CD4-positive, CD25-positive, alpha-beta regulatory T cell (primary cell): ENCODE data around the gene ZFR. TPM values are rescaled to one million over a fixed set of nuclear protein-coding genes. Genes with fewer than 3 reads are reported as not detected.

Experiments used
- ATAC-seq, 2 donors: fragments of 150-1000 bp; cut with Tn5 transposase; one replicate each; pipeline ENCODE4 v1.10.0; 2021; ENCODE audit warnings: low read depth in 2 of 2, moderate number of reproducible peaks in 2 of 2, moderate library complexity in 1 of 2
- DNase-seq, 3 donors: peaks; one replicate each; pipeline versions ENCODE4 v3.0.0 to v3.0.0-alpha.2; 2012 to 2022; ENCODE audit warnings: mixed read lengths in 1 of 3
- H3K27ac ChIP-seq: one replicate; pipeline ENCODE4 v1.7.0; 2013; ENCODE audit warnings: mild to moderate bottlenecking, low read length; ENCODE audit not compliant: insufficient read depth, poor library complexity, severe bottlenecking
- H3K27me3 ChIP-seq: one replicate; pipeline ENCODE4 v1.7.0; 2013; ENCODE audit warnings: low read length; ENCODE audit not compliant: control insufficient read depth, insufficient read depth
- H3K36me3 ChIP-seq: one replicate; pipeline ENCODE4 v1.7.0; 2013; ENCODE audit warnings: mild to moderate bottlenecking, low read length, moderate library complexity; ENCODE audit not compliant: control insufficient read depth, insufficient read depth
- H3K4me1 ChIP-seq: 2 replicates; pipeline ENCODE4 v1.7.0; 2013; ENCODE audit warnings: mild to moderate bottlenecking, low read length; ENCODE audit not compliant: insufficient read depth, control insufficient read depth, poor library complexity, severe bottlenecking
- H3K4me3 ChIP-seq: one replicate; pipeline ENCODE4 v1.7.0; 2013; ENCODE audit warnings: low read depth, mild to moderate bottlenecking, low read length, moderate library complexity
- H3K9me3 ChIP-seq, 2 experiments: 1 replicate in 1 of 2; 2 replicates in 1 of 2; pipeline ENCODE4 v1.7.0; 2013; ENCODE audit warnings: low read length in 2 of 2, mild to moderate bottlenecking in 1 of 2, moderate library complexity in 1 of 2; ENCODE audit not compliant: control insufficient read depth in 2 of 2
- H3K27ac Mint-ChIP-seq, 3 donors: one replicate each; pipeline ENCODE4 v1.8.0; 2020 to 2022; ENCODE audit warnings: mild to moderate bottlenecking in 3 of 3, mixed read lengths in 3 of 3, moderate library complexity in 2 of 3
- H3K27me3 Mint-ChIP-seq: one replicate; pipeline ENCODE4 v1.8.0; 2022; ENCODE audit warnings: mild to moderate bottlenecking, mixed read lengths
- H3K36me3 Mint-ChIP-seq: one replicate; pipeline ENCODE4 v1.8.0; 2020; ENCODE audit warnings: mixed read lengths
- H3K4me1 Mint-ChIP-seq, 4 donors: one replicate each; pipeline ENCODE4 v1.8.0; 2020 to 2022; ENCODE audit warnings: mixed read lengths in 4 of 4, mild to moderate bottlenecking in 1 of 4
- H3K4me3 Mint-ChIP-seq, 4 donors: one replicate each; pipeline ENCODE4 v1.8.0; 2020 to 2022; ENCODE audit warnings: mild to moderate bottlenecking in 4 of 4, mixed read lengths in 4 of 4, moderate library complexity in 3 of 4
- H3K9me3 Mint-ChIP-seq, 7 donors: one replicate each; pipeline ENCODE4 v1.8.0; 2020 to 2022; ENCODE audit warnings: mixed read lengths in 7 of 7, mild to moderate bottlenecking in 3 of 7, moderate library complexity in 2 of 7
- polyA plus RNA-seq, 4 donors: library from polyadenylated mRNA; unstranded; fragments of 300-500 nt; fragmentation: Illumina TruSeq; gene quantifications; one replicate each; pipeline ENCODE4 v1.2.3, GENCODE V29; 2021
- total RNA-seq: library from RNA; stranded (reverse); gene quantifications from one replicate; pipeline ENCODE4 v1.2.3, GENCODE V29; 2022

ZFR gene
- total and polyA plus RNA-seq, 5 donors from 2014 or later: 63.6 to 84.8 (median 74.2) TPM

GRCh38 chr5:32422697-32423096, 21.8 kb downstream of the ZFR start:
- H3K9me3 Mint-ChIP-seq: peaks cover 0 to 7% (median 2%) of the 10 kb centered on the region in 7 donors
- Histone ChIP-seq H3K4me3 (no peak overlapping the region), H3K9me3 (peaks cover 4 to 11% of the 10 kb centered on the region in 2 experiments), H3K27me3 (no peaks in the 10 kb centered on the region), H3K27ac (no peak overlapping the region), H3K36me3 (peaks cover 32% of the 10 kb centered on the region), H3K4me1 (peaks cover 12% of the 10 kb centered on the region)
- H3K27me3 Mint-ChIP-seq: no peaks in the 10 kb centered on the region
- peaks cover 30 to 59% (median 52%) of the 10 kb centered on the region in 4 donors for H3K4me1 Mint-ChIP-seq
- H3K27ac Mint-ChIP-seq: peak overlapping the region in 2 of 3 donors; percentile 47 to 51
- no peak for DNase-seq
- ATAC-seq: no peak
- peaks cover 24% of the 10 kb centered on the region for H3K36me3 Mint-ChIP-seq
- no peak overlapping the region for H3K4me3 Mint-ChIP-seq

GRCh38 chr5:32421075-32421474, 23.5 kb downstream of the ZFR start:
- peaks cover 29% of the 10 kb centered on the region for H3K36me3 ChIP-seq
- no peaks in the 10 kb centered on the region for H3K9me3 ChIP-seq
- peaks cover 20% of the 10 kb centered on the region for H3K36me3 Mint-ChIP-seq
- H3K27ac ChIP-seq: no peak overlapping the region
- ATAC-seq: no peak
- no peaks in the 10 kb centered on the region for H3K27me3 ChIP-seq
- H3K9me3 Mint-ChIP-seq: peaks cover 0 to 2% (median 0%) of the 10 kb centered on the region in 7 donors
- H3K4me1 ChIP-seq: peaks cover 12% of the 10 kb centered on the region
- DNase-seq: no peak
- H3K4me3 ChIP-seq: peak overlapping the region; percentile 14
- H3K4me3 Mint-ChIP-seq: no peak overlapping the region
- no peak overlapping the region for H3K27ac Mint-ChIP-seq
- no peaks in the 10 kb centered on the region for H3K27me3 Mint-ChIP-seq
- peaks cover 30 to 61% (median 49%) of the 10 kb centered on the region in 4 donors for H3K4me1 Mint-ChIP-seq

- H3K9me3 Mint-ChIP-seq: peaks cover 0 to 2% (median 0%) of the 10 kb centered on the region in 7 donors
- peak overlapping the region in 2 of 3 donors; percentile 44 to 55 for H3K27ac Mint-ChIP-seq
- no peak for DNase-seq
- Histone ChIP-seq H3K36me3 (peaks cover 29% of the 10 kb centered on the region), H3K4me3 (no peak overlapping the region), H3K4me1 (peaks cover 12% of the 10 kb centered on the region), H3K9me3 (no peaks in the 10 kb centered on the region), H3K27ac (no peak overlapping the region), H3K27me3 (no peaks in the 10 kb centered on the region)
- ATAC-seq: no peak
- H3K27me3 Mint-ChIP-seq: no peaks in the 10 kb centered on the region
- no peak overlapping the region for H3K4me3 Mint-ChIP-seq
- peaks cover 18% of the 10 kb centered on the region for H3K36me3 Mint-ChIP-seq
- H3K4me1 Mint-ChIP-seq: peaks cover 32 to 64% (median 50%) of the 10 kb centered on the region in 4 donors
Observed at GRCh38 chr5:32420506-32420905, 24.0 kb downstream of the ZFR start.

DNA sequence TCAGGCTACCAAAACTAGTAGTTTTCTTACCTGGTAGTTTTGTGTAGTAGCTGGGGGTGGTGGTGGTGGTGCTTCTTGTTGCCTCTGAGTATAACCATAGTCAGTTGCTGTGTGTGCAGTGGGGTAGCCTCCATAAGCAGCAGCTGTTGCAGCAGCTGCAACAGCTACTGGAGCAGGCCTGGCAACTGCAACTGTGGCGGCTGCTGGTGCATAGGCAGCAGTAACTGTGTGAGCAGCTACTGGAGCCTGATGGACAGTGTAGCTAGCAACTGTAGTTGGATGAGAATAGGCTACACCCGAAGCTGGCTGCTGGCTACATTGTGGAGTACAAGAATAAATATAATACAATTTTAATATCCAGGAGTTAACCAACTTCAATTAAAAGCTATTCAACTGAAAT, 24.7 kb downstream of the ZFR start:
- peaks cover 22% of the 10 kb centered on the region for H3K36me3 Mint-ChIP-seq
- no peaks in the 10 kb centered on the region for H3K9me3 ChIP-seq
- no peak overlapping the region for H3K27ac ChIP-seq
- H3K9me3 Mint-ChIP-seq: peaks cover 0 to 1% (median 0%) of the 10 kb centered on the region in 7 donors
- H3K4me1 ChIP-seq: peaks cover 12% of the 10 kb centered on the region
- H3K4me3 Mint-ChIP-seq: no peak overlapping the region
- DNase-seq (no peak), ATAC-seq (no peak)
- H3K27ac Mint-ChIP-seq: no peak overlapping the region
- H3K4me3 ChIP-seq: no peak overlapping the region
- peaks cover 31 to 62% (median 48%) of the 10 kb centered on the region in 4 donors for H3K4me1 Mint-ChIP-seq
- H3K27me3 ChIP-seq: no peaks in the 10 kb centered on the region
- no peaks in the 10 kb centered on the region for H3K27me3 Mint-ChIP-seq
- H3K36me3 ChIP-seq: peaks cover 35% of the 10 kb centered on the region

GRCh38 chr5:32413466-32414263, 30.9 kb downstream of the ZFR start:
- Mint-ChIP-seq H3K4me3 (no peak overlapping the region), H3K27me3 (no peaks in the 10 kb centered on the region), H3K27ac (peak overlapping the region in 1 of 3 donors; percentile 1), H3K9me3 (peaks cover 0 to 1% (median 0%) of the 10 kb centered on the region in 7 donors), H3K4me1 (peaks cover 2 to 43% (median 22%) of the 10 kb centered on the region in 4 donors), H3K36me3 (peaks cover 34% of the 10 kb centered on the region)
- no peak overlapping the region for H3K27ac ChIP-seq
- H3K4me1 ChIP-seq: no peaks in the 10 kb centered on the region
- DNase-seq (no peak), ATAC-seq (no peak)
- no peaks in the 10 kb centered on the region for H3K27me3 ChIP-seq
- no peaks in the 10 kb centered on the region for H3K9me3 ChIP-seq
- H3K4me3 ChIP-seq: no peak overlapping the region
- peaks cover 70% of the 10 kb centered on the region for H3K36me3 ChIP-seq

DNA sequence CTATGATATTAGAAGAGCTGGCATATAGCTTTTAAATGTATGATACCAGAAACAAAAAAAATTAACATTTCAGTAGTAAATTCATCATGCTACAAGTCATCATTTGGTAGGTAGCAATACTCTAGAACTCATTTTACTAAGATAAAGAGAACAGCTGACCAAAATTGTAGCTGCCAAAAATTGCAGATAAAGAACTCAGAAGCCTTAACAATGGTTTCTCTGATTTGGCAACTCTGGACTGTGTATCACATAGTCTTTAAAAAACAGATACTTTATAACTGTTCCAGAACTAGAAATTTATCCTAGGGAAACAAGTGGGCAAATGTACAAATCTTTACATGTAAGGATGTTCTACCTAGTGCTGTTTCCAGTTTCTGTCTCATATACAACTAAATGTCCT, 33.9 kb downstream of the ZFR start:
- Histone ChIP-seq H3K4me1 (no peaks in the 10 kb centered on the region), H3K36me3 (peaks cover 77% of the 10 kb centered on the region), H3K27me3 (no peaks in the 10 kb centered on the region), H3K9me3 (no peaks in the 10 kb centered on the region), H3K4me3 (no peak overlapping the region), H3K27ac (no peak overlapping the region)
- H3K36me3 Mint-ChIP-seq: peaks cover 33% of the 10 kb centered on the region
- H3K27me3 Mint-ChIP-seq: no peaks in the 10 kb centered on the region
- H3K9me3 Mint-ChIP-seq: peaks cover 0 to 1% (median 0%) of the 10 kb centered on the region in 7 donors
- H3K27ac Mint-ChIP-seq: peak overlapping the region in 1 of 3 donors; percentile 56
- ATAC-seq: no peak
- H3K4me3 Mint-ChIP-seq: no peak overlapping the region
- no peak for DNase-seq
- H3K4me1 Mint-ChIP-seq: peaks cover 3 to 30% (median 16%) of the 10 kb centered on the region in 4 donors

DNA sequence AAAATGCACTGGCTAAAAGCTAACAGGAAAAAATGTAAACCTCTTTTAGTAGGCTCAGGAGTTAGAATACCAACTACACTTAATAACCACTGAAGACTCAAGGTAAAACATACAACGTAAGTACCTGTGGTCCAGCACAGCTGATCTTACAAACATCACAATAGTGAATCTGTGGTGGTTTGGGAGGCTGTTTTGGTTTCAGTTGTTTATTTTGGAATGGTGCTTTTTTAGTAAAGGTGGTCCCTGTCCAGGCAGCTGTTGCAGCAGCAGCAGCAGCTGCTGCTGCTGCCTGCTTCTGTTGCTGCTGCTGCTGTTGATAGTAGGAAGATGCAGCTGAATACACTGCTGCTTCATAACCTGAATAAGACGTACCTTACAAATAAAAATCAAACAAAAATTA, 37.9 kb downstream of the ZFR start:
- H3K9me3 Mint-ChIP-seq: peaks cover 0 to 1% (median 0%) of the 10 kb centered on the region in 7 donors
- H3K36me3 Mint-ChIP-seq: peaks cover 46% of the 10 kb centered on the region
- DNase-seq: no peak
- H3K27ac Mint-ChIP-seq: no peak overlapping the region
- no peaks in the 10 kb centered on the region for H3K27me3 Mint-ChIP-seq
- peaks cover 0 to 9% (median 7%) of the 10 kb centered on the region in 4 donors for H3K4me1 Mint-ChIP-seq
- H3K27ac ChIP-seq: no peak overlapping the region
- H3K4me3 Mint-ChIP-seq: no peak overlapping the region
- H3K36me3 ChIP-seq: peaks cover 85% of the 10 kb centered on the region
- no peaks in the 10 kb centered on the region for H3K9me3 ChIP-seq
- H3K4me1 ChIP-seq: no peaks in the 10 kb centered on the region
- no peak for ATAC-seq
- H3K4me3 ChIP-seq: no peak overlapping the region
- H3K27me3 ChIP-seq: no peaks in the 10 kb centered on the region
